ENCODE measurements around the gene VENTX. TPM values are rescaled to one million over a fixed set of nuclear protein-coding genes. Genes with fewer than 3 reads are reported as not detected.

The VENTX gene
- total RNA-seq, 1 experiment from 2014 or later = not detected

DNA sequence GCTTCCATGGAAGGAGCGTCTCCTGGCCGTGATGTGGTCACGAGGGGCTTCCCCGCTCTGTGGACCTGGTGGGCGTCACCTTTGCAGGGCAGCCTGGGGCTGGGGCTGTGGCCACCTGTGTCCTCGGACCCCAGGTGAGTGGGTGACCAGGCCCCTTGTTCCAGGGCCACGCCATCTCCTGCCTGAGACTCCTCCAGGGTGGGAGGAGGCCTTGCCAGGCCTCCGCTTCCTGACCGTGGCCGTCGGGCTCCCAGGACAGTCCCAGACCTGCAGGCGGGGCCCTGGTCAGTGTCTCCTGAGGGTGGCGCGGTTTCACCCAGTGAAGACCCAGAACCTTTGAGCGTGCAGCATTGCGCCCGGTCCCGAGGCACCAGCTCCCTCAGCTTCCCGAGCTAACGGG lies 28.0 kb upstream of the VENTX start:
- no TSS peak for BruUV-seq (replicated peaks)
- intact Hi-C loops (cut with micrococcal nuclease) = no loop called here
- H3K9me3 Mint-ChIP-seq (ENCODE audit: unreplicated experiment) = no peaks in the 10 kb centered on the region
- no peaks in the 10 kb centered on the region for H3K27me3 Mint-ChIP-seq (ENCODE audit: insufficient read depth, unreplicated experiment)
- H3K4me1 Mint-ChIP-seq (ENCODE audit: insufficient read depth, unreplicated experiment) = no peaks in the 10 kb centered on the region
- no peak for TF ChIP-seq CTCF (IDR thresholded peaks at IDR 0.05; ENCODE audit: unreplicated experiment)
- DNase-seq (ENCODE audit: unreplicated experiment) = no peak
- H3K36me3 Mint-ChIP-seq (ENCODE audit: insufficient read depth, unreplicated experiment) = no peaks in the 10 kb centered on the region
- POLR2A ChIA-PET = no interaction called here
- no peak overlapping the region for H3K27ac Mint-ChIP-seq (ENCODE audit: low read depth, unreplicated experiment)
- CTCF ChIA-PET = no interaction called here
- H3K4me3 Mint-ChIP-seq (ENCODE audit: unreplicated experiment) = no peak overlapping the region

DNA sequence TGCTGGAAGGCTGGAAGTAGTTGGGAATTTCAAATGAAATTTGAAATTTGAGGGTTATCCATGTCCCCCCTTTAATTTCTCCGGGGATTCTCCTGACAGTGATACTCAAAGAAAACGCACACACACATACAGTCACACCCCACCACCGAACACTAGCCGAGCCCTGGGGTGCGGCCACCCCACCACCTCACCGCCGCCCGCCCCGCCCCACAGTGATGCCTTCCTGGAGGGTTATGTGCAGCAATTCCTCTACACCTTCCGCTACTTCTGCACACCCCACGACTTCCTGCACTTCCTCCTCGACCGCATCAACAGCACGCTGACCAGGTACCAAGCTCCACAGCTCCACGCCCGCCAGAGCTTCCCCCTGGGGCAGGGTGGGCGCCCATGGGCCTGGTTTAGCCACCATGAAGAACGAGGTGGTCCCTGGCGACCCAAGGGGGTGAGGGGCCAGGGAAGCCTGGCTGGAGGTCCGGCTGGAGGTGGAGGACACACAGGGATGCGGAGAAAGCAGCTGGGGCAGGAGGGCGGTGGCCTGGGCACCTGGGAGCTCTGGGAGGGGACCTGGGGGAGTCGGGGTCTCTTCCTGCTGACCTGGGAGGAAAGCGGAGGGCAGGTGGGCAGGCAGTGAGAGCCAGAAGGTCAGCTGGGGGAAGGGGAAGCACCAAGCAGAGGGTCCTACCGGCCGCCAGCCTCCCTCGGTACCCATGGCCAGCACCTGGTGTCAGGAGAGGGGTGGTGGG lies 27.1 kb upstream of the VENTX start:
- no peaks in the 10 kb centered on the region for H3K36me3 Mint-ChIP-seq (ENCODE audit: insufficient read depth, unreplicated experiment)
- no peak overlapping the region for H3K27ac Mint-ChIP-seq (ENCODE audit: low read depth, unreplicated experiment)
- DNase-seq (ENCODE audit: unreplicated experiment) = no peak
- no TSS peak for BruUV-seq (replicated peaks)
- ChIA-PET CTCF (no interaction called here), POLR2A (interaction anchor here (0.7 kb wide), 1 partner anchor 103 kb away, joined by 3 read pairs; no protein-coding TSS in a partner anchor)
- intact Hi-C loops (cut with micrococcal nuclease) = no loop called here
- H3K27me3 Mint-ChIP-seq (ENCODE audit: insufficient read depth, unreplicated experiment) = no peaks in the 10 kb centered on the region
- H3K9me3 Mint-ChIP-seq (ENCODE audit: unreplicated experiment) = no peaks in the 10 kb centered on the region
- H3K4me3 Mint-ChIP-seq (ENCODE audit: unreplicated experiment) = no peak overlapping the region
- no peak for TF ChIP-seq CTCF (IDR thresholded peaks at IDR 0.05; ENCODE audit: unreplicated experiment)
- no peaks in the 10 kb centered on the region for H3K4me1 Mint-ChIP-seq (ENCODE audit: insufficient read depth, unreplicated experiment)

DNA sequence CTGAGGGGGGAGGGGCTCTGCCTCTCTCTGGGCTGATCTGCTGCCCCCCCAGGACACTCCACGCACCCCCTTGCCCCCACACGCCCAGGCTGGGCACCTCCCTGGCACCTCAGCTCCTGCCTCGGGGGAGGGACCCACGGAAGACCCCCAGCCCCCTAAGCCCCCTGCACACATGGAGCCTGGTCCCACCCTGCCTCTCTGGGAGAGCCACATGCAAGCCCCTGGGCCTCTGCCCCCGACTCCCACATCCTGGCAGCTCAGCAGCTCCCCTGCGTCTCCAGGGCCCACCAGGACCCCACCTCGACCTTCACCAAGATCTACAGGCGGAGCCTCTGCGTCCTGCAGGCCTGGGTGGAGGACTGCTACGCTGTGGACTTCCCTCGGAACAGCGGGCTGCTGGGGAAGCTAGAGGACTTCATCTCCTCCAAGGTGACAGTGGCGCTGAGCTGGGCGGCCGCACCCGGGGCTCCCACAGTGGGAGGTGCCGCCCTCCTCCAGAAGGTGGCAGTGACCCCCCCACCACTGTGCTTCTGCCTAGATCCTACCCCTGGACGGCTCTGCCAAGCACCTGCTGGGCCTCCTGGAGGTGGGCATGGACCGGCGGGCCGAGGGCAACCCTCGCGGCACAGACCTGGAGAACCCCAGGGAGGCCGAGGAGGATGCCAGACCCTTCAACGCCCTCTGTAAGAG lies 26.4 kb upstream of the VENTX start:
- H3K27ac Mint-ChIP-seq (ENCODE audit: low read depth, unreplicated experiment) = no peak overlapping the region
- H3K36me3 Mint-ChIP-seq (ENCODE audit: insufficient read depth, unreplicated experiment) = no peaks in the 10 kb centered on the region
- peaks cover 1% of the 10 kb centered on the region for H3K9me3 Mint-ChIP-seq (ENCODE audit: unreplicated experiment)
- intact Hi-C loops (cut with micrococcal nuclease) = no loop called here
- H3K4me3 Mint-ChIP-seq (ENCODE audit: unreplicated experiment) = no peak overlapping the region
- BruUV-seq (replicated peaks) = no TSS peak
- ChIA-PET POLR2A (interaction anchor here (0.7 kb wide), 1 partner anchor 103 kb away, joined by 3 read pairs; no protein-coding TSS in a partner anchor), CTCF (no interaction called here)
- H3K4me1 Mint-ChIP-seq (ENCODE audit: insufficient read depth, unreplicated experiment) = no peaks in the 10 kb centered on the region
- no peak for DNase-seq (ENCODE audit: unreplicated experiment)
- no peak for TF ChIP-seq CTCF (IDR thresholded peaks at IDR 0.05; ENCODE audit: unreplicated experiment)
- H3K27me3 Mint-ChIP-seq (ENCODE audit: insufficient read depth, unreplicated experiment) = no peaks in the 10 kb centered on the region

DNA sequence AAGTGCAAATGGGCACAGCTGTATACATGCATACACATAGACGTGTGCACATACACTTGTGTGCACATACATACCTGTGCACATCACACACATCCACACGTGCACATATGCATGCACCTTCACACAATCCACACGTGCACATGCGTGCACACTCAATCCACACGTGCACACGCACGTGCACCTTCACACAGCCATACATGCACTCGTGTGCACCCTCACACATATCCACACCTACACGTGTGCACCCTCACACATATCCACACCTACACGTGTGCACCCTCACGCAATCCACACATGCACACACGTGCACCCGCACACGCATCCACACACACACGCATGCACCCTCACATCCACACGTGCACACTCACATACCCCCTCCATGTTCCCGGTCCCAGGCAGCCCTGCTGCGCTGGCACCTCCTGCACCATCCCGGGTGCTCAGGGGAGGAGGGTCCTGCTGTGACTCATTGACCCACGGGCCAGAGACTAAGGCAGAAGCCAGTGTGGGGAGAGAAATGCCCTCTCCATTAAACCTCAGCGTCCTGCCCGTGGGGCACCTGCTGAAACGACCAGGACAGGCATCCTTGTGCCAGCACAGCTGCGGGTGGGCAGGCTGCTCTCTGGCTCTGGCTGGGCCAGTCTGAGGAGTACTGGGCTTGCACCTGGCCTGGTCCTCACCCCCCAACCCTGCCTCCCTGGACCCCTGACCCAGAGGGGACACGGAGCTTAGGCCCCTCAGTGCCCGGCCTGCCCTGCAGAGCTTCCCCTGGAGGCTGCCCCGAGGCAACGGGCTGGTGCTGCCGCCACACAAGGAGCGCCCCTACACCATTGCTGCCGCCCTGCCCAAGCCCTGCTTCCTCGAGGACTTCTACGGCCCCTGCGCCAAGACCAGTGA lies 25.4 kb upstream of the VENTX start:
- TF ChIP-seq CTCF (IDR thresholded peaks at IDR 0.05; ENCODE audit: unreplicated experiment) = no peak
- no peaks in the 10 kb centered on the region for H3K27me3 Mint-ChIP-seq (ENCODE audit: insufficient read depth, unreplicated experiment)
- peaks cover 8% of the 10 kb centered on the region for H3K9me3 Mint-ChIP-seq (ENCODE audit: unreplicated experiment)
- no peak for DNase-seq (ENCODE audit: unreplicated experiment)
- intact Hi-C loops (cut with micrococcal nuclease) = no loop called here
- no peaks in the 10 kb centered on the region for H3K4me1 Mint-ChIP-seq (ENCODE audit: insufficient read depth, unreplicated experiment)
- H3K4me3 Mint-ChIP-seq (ENCODE audit: unreplicated experiment) = no peak overlapping the region
- no peaks in the 10 kb centered on the region for H3K36me3 Mint-ChIP-seq (ENCODE audit: insufficient read depth, unreplicated experiment)
- BruUV-seq (replicated peaks) = no TSS peak
- CTCF ChIA-PET = no interaction called here
- POLR2A ChIA-PET = no interaction called here
- H3K27ac Mint-ChIP-seq (ENCODE audit: low read depth, unreplicated experiment) = no peak overlapping the region
